GM23248 (cell line): Measurements from ENCODE around the gene RAI1.

Experiments used
- EZH2 ChIP-seq: fragments of 200-600 bp; sonication (generic); IDR thresholded peaks from 2 replicates; pipeline ENCODE4 v1.6.1; 2018; ENCODE audit warnings: antibody characterized with exemption, mild to moderate bottlenecking; ENCODE audit not compliant: insufficient read depth, poor library complexity, severe bottlenecking
- EZH2phosphoT487 ChIP-seq: fragments of 200-600 bp; sonication (generic); IDR thresholded peaks from 2 replicates; pipeline ENCODE4 v1.6.1; 2018; ENCODE audit warnings: antibody characterized with exemption, moderate library complexity, mild to moderate bottlenecking, low read depth; ENCODE audit not compliant: insufficient read depth

DNA sequence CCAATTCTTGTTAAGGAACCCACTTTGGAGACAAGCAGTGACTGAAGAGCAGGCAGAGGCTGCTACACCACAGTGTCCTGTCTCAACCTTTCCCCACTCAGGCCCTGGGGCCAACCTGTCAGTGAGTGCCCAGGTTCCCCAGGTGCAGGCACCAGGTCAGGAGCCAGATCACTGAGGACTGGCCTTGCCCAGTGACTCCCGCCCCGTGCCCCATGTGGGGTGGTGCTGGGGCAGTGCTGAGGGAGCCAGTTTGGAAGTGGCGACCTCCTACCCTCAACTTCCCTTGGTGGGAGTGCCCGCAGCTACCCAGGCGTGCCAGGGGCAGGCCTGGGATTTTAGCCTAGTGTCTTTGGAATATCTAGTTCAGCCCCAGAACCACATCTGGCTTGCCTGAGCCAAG lies 126.2 kb downstream of the RAI1 start:
- TF ChIP-seq EZH2phosphoT487 (no peak), EZH2 (no peak)
